Colonic mucosa (tissue), 4 donors: ENCODE data around the gene TOP2B. TPM values are rescaled to one million over a fixed set of nuclear protein-coding genes. Genes with fewer than 3 reads are reported as not detected.

ENCODE experiments used
- DNase-seq: peaks from one replicate; pipeline ENCODE4 v3.0.0-alpha.2; 2020
- H3K27ac ChIP-seq: fragments of 200-600 bp; one replicate; pipeline ENCODE4 v1.8.0; 2021
- H3K27me3 ChIP-seq: fragments of 200-600 bp; one replicate; pipeline ENCODE4 v1.8.0; 2021
- H3K36me3 ChIP-seq: fragments of 200-600 bp; one replicate; pipeline ENCODE4 v1.8.0; 2021
- H3K4me1 ChIP-seq: fragments of 200-600 bp; one replicate; pipeline ENCODE4 v1.8.0; 2021; ENCODE audit warnings: mild to moderate bottlenecking
- H3K4me3 ChIP-seq: fragments of 200-600 bp; one replicate; pipeline ENCODE4 v1.8.0; 2021
- H3K9ac ChIP-seq, 2 donors: one replicate each; pipeline ENCODE4 v1.7.0; 2013; ENCODE audit warnings: control low read depth in 2 of 2, low read depth in 2 of 2, low read length in 2 of 2
- H3K9me3 ChIP-seq: fragments of 200-600 bp; one replicate; pipeline ENCODE4 v1.8.0; 2021
- intact Hi-C: fragments of 100-400 bp; cut with DNase I; formaldehyde crosslinking; loops from one replicate; pipeline ENCODE4 v1.14.1; 2022
- microRNA-seq: library from miRNA; unstranded; fragments of <30 nt; microRNA quantifications from one replicate; pipeline ENCODE4, GENCODE V29; 2019
- total RNA-seq, 2 donors: library from RNA; stranded (reverse); fragmentation: NEBNext Ultra II Directional in 1 of 2; extraction: Animal tissue kit (Norgen Biotek cat#: 25700) in 1 of 2; gene quantifications; one replicate each; pipeline ENCODE4 v1.2.1, GENCODE V29; 2021
- TF ChIP-seq, protein P1 (sequence below): fragments of 200-600 bp; IDR thresholded peaks from one replicate; pipeline ENCODE4 v1.8.0; 2022; ENCODE audit warnings: antibody characterized with exemption, mild to moderate bottlenecking
- donor health status: healthy.
- donor health status: DM: no; HTN: no; CAD: no.
- donor health status: DM: no; HTN: no; CAD: no.

TOP2B gene
- total RNA-seq, 2 donors from 2014 or later, result 105 TPM

DNA sequence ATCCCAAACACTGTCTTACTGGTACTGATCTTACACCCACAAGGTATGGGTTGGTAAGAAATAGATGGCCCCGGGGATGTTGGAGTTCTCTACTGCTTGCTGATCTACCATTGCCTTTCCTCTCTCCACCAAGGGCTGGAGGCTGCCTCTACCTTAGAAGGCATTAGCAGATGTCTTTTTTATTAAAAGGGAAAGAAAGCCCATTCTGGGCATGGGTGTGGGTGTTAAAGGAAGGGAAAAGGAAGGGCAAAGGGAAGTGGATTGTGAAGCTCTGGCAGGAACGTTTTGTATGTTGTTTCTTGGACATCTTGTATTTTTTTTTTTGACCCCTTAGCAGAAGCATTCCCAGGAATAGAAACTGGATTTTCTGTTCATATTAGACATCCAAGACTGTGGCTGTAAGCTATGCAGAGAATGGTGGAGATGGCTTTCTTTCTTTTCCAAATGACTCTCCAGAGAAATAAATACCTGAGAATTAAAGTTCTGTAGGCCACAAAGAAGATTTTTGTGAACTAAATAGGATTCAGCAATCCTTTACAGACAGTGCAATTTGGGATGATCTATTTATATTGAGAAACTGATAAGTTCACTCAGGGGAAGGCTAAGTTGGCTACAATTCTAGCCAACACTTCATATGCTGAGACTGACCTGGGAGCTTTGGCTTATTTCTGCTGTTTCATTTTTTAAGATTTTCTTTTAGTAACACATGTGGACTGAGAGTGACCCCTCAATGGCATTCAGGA is 108.8 kb downstream of the TOP2B start:
- H3K4me1 ChIP-seq, result no peaks in the 10 kb centered on the region
- no peak overlapping the region for H3K27ac ChIP-seq
- intact Hi-C loops, result no loop called here
- no peak overlapping the region for H3K9ac ChIP-seq
- no peak for DNase-seq
- TF ChIP-seq, protein P1, sequence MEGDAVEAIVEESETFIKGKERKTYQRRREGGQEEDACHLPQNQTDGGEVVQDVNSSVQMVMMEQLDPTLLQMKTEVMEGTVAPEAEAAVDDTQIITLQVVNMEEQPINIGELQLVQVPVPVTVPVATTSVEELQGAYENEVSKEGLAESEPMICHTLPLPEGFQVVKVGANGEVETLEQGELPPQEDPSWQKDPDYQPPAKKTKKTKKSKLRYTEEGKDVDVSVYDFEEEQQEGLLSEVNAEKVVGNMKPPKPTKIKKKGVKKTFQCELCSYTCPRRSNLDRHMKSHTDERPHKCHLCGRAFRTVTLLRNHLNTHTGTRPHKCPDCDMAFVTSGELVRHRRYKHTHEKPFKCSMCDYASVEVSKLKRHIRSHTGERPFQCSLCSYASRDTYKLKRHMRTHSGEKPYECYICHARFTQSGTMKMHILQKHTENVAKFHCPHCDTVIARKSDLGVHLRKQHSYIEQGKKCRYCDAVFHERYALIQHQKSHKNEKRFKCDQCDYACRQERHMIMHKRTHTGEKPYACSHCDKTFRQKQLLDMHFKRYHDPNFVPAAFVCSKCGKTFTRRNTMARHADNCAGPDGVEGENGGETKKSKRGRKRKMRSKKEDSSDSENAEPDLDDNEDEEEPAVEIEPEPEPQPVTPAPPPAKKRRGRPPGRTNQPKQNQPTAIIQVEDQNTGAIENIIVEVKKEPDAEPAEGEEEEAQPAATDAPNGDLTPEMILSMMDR, result no peak
- no peak overlapping the region for H3K4me3 ChIP-seq
- no peaks in the 10 kb centered on the region for H3K9me3 ChIP-seq
- H3K36me3 ChIP-seq, result no peaks in the 10 kb centered on the region
- no peaks in the 10 kb centered on the region for H3K27me3 ChIP-seq

GRCh38 chr3:25554376-25554775 is 110.3 kb downstream of the TOP2B start:
- H3K4me3 ChIP-seq, result no peak overlapping the region
- H3K9me3 ChIP-seq, result no peaks in the 10 kb centered on the region
- no peak overlapping the region for H3K9ac ChIP-seq
- TF ChIP-seq, protein P1, result no peak
- no peak overlapping the region for H3K27ac ChIP-seq
- DNase-seq, result no peak
- intact Hi-C loops, result no loop called here
- no peaks in the 10 kb centered on the region for H3K27me3 ChIP-seq
- no peaks in the 10 kb centered on the region for H3K4me1 ChIP-seq
- no peaks in the 10 kb centered on the region for H3K36me3 ChIP-seq

DNA sequence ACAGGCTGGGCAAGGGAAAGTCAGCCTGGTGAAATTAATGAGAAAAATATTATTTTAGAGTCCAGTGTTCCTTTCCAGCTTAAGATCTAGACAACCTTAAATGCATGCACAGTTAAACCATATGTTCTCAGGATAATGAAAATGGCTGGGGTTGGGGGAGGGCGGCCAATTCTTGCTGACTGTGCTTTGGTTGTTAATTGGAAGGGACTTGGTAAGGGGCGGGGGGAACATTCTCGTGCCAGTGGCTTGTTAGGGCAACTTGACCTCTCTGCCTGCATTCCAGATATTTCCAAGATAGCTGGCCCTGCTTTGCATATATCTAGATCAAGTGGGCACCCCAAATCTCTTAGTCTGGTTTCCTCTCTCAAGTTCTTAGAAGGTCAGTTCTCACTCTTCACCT is 112.5 kb downstream of the TOP2B start:
- no peaks in the 10 kb centered on the region for H3K9me3 ChIP-seq
- no peak overlapping the region for H3K4me3 ChIP-seq
- intact Hi-C loops, result no loop called here
- TF ChIP-seq, protein P1, result no peak
- no peaks in the 10 kb centered on the region for H3K36me3 ChIP-seq
- H3K4me1 ChIP-seq, result no peaks in the 10 kb centered on the region
- no peak for DNase-seq
- H3K27me3 ChIP-seq, result no peaks in the 10 kb centered on the region
- H3K9ac ChIP-seq, result no peak overlapping the region
- no peak overlapping the region for H3K27ac ChIP-seq

DNA sequence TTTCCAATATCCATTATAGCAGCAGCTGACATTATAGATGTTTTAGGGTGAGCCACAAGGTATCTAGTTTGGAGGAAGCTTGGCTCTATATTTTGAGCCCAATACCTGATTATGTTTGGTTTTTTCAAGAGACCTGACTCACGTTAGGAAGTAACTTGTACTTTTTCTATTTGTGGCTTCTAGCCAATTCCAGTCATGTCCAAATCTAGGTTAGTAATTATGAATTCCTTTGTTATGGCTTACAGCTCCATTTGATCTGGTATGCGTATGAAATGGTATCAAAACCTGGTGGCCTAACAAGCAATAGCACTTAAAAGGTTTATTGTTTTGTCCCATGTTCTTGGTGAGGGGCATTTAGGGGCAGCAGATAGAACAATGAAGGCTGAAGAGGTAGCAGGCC is 115.9 kb downstream of the TOP2B start:
- no peaks in the 10 kb centered on the region for H3K4me1 ChIP-seq
- intact Hi-C loops, result no loop called here
- H3K36me3 ChIP-seq, result no peaks in the 10 kb centered on the region
- H3K27me3 ChIP-seq, result no peaks in the 10 kb centered on the region
- no peak overlapping the region for H3K27ac ChIP-seq
- H3K9me3 ChIP-seq, result no peaks in the 10 kb centered on the region
- TF ChIP-seq, protein P1, result no peak
- DNase-seq, result no peak
- H3K9ac ChIP-seq, result no peak overlapping the region
- no peak overlapping the region for H3K4me3 ChIP-seq

DNA sequence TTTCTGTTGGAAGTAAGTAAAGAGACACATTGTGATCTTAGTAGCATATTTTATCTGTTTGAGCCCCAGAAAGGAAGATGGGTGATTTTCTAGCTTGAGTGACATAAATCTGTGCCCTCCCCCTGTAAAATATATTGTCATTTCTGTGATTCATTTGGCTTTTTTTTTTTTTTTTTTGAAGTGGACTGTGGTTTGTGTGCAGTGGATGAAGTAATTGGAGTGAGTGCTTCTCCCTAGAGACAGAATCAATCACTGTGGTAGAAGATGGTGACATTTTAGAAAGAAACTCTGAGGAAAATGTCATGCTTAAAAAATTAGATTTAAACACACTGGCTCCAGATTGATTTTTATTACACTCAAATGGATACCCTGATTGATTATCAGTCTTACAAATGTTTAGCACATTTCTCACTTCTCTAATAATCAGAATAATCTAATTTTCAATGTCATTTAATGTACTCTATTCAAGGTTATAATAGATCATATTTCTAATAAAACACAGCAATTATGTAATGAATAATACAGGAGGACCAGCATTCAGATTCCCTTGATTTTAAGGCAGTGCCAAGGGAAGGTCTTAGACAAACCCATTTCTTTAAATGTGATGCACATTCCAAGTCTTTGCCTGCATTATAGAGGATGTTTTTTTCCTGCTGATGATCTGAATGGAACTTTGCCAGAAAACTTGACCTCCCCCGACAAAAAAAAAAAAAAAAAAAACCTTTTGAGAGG is 116.6 kb downstream of the TOP2B start:
- intact Hi-C loops, result no loop called here
- H3K27ac ChIP-seq, result no peak overlapping the region
- TF ChIP-seq, protein P1, result no peak
- no peaks in the 10 kb centered on the region for H3K9me3 ChIP-seq
- no peak overlapping the region for H3K4me3 ChIP-seq
- no peaks in the 10 kb centered on the region for H3K36me3 ChIP-seq
- no peaks in the 10 kb centered on the region for H3K4me1 ChIP-seq
- no peak for DNase-seq
- H3K27me3 ChIP-seq, result no peaks in the 10 kb centered on the region
- H3K9ac ChIP-seq, result no peak overlapping the region

Small RNAs within 50 kb of the gene (microRNA-seq; reads per million reads assigned to microRNA genes)
- 4.4 reads per million for gene MIR4442

Other genes starting within 250 kb of the TOP2B start
- under 1 TPM; 0.54 to 0.74 TPM for gene RARB, start 236.6 kb downstream of the TOP2B start, total RNA-seq
- 10 to 100 TPM; 50.3 to 50.5 TPM for gene NGLY1, start 118.5 kb upstream of the TOP2B start, total RNA-seq
- 10 to 100 TPM; 14.5 to 23.3 TPM for gene OXSM, start 125.2 kb upstream of the TOP2B start, total RNA-seq